Measurements from ENCODE around the gene FTCD.

GRCh38 chr21:46138383-46138970 lies 16.9 kb downstream of the FTCD start:
- TF ChIP-seq POLR2AphosphoS5 (IDR thresholded peaks at IDR 0.05; ENCODE audit: insufficient read depth in 1 of 2, low read depth in 1 of 2) (no peak), CTCF (IDR thresholded peaks at IDR 0.05) (no peak)

All from vagina (tissue), 2 donors.